Hematopoietic multipotent progenitor cell (in vitro differentiated cells): ENCODE results near the gene MYO1D. TPM values are rescaled to one million over a fixed set of nuclear protein-coding genes. Genes with fewer than 3 reads are reported as not detected.
A peak's percentile ranks its signal among the peaks of the same experiment; 100 is the strongest.
"Not testable (repeated sequence)": the region's sequence is repeated elsewhere in the genome, so short reads cannot be mapped to it uniquely, and the experiment has no call there.

Experiments used
- DNase-seq, 3 donors: peaks; one replicate each; pipeline ENCODE4 v3.0.0-alpha.2; 2011 to 2015; ENCODE audit warnings: low read depth in 2 of 3, low spot score in 2 of 3
- total RNA-seq: library from RNA; depleted of rRNA; stranded (reverse); fragments of >200 nt; gene quantifications from one replicate; pipeline ENCODE4 v1.2.3, GENCODE V29; 2012

MYO1D gene
- total RNA-seq, 1 donor = 8.1 TPM

GRCh38 chr17:32558326-32558955 lies 318.5 kb downstream of the MYO1D start:
- no peak for DNase-seq

- DNase-seq = no peak
These were observed 321.2 kb downstream of the MYO1D start for GRCh38 chr17:32555611-32556310.

- DNase-seq = no peak
These were observed 323.8 kb downstream of the MYO1D start for GRCh38 chr17:32553168-32553567.

GRCh38 chr17:32552280-32552679 lies 324.6 kb downstream of the MYO1D start:
- no peak for DNase-seq

GRCh38 chr17:32551186-32551955 lies 325.6 kb downstream of the MYO1D start:
- DNase-seq = peak in 2 of 3 donors; percentile 18 to 42

- no peak for DNase-seq
These were observed 327.4 kb downstream of the MYO1D start for GRCh38 chr17:32549559-32549958.

GRCh38 chr17:32546031-32546444 lies 330.9 kb downstream of the MYO1D start:
- DNase-seq = no peak

- no peak for DNase-seq
These were observed 334.7 kb downstream of the MYO1D start for GRCh38 chr17:32542186-32542585.

GRCh38 chr17:32541640-32542039 lies 335.3 kb downstream of the MYO1D start:
- DNase-seq = no peak

GRCh38 chr17:32536736-32537643 lies 339.9 kb downstream of the MYO1D start:
- DNase-seq = no peak

- DNase-seq = no peak
These were observed 343.6 kb downstream of the MYO1D start for GRCh38 chr17:32533296-32533695.

- DNase-seq = no peak
These were observed 347.3 kb downstream of the MYO1D start for GRCh38 chr17:32529604-32530003.

- DNase-seq = no peak
These were observed 348.1 kb downstream of the MYO1D start for GRCh38 chr17:32528825-32529224.

- DNase-seq = no peak
These were observed 349.8 kb downstream of the MYO1D start for GRCh38 chr17:32527146-32527545.

- DNase-seq = no peak
These were observed 351.8 kb downstream of the MYO1D start for GRCh38 chr17:32525122-32525521.

- not testable (repeated sequence) for DNase-seq
These were observed 352.4 kb downstream of the MYO1D start for GRCh38 chr17:32524553-32524880.

- no peak for DNase-seq
These were observed 352.9 kb downstream of the MYO1D start for GRCh38 chr17:32523827-32524552.

GRCh38 chr17:32523017-32523680 lies 353.8 kb downstream of the MYO1D start:
- no peak for DNase-seq

GRCh38 chr17:32520737-32521404 lies 356.1 kb downstream of the MYO1D start:
- DNase-seq = no peak
